GM19324 (cell line): ENCODE results near the gene TM4SF20.
A peak's percentile ranks its signal among the peaks of the same experiment; 100 is the strongest.
"Not testable (repeated sequence)": the region's sequence is repeated elsewhere in the genome, so short reads cannot be mapped to it uniquely, and the experiment has no call there.

Source experiments
- ATAC-seq: cut with Tn5 transposase; IDR thresholded peaks from one replicate; pipeline ENCODE4 v1.9.1; 2021; ENCODE audit warnings: mild to moderate bottlenecking, moderate library complexity; ENCODE audit not compliant: unreplicated experiment, low FRiP score

The TM4SF20 gene

GRCh38 chr2:227401550-227401949, 22.4 kb upstream of the TM4SF20 start:
- ATAC-seq: no peak

GRCh38 chr2:227398684-227399670, 19.9 kb upstream of the TM4SF20 start:
- no peak for ATAC-seq

DNA sequence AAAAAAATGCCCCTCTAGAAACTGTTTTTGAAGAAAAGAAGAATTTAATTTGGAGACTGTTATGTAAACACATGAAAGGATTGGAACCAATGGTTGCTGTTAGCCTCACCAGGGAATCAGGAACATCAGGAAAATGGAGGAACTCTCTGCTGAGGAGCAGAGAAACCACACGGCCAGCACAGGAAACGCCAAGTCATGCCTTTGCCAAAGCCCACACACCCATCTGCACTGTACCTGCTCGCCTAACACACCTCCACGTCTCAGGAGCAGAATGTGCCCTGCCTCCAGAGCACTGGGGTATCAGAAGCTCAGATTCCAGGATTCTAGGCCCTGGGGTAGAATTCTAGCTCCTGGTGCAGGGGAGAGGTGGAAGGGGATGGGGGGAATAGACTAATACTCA, 18.5 kb upstream of the TM4SF20 start:
- ATAC-seq: no peak

- ATAC-seq: no peak
Measured at GRCh38 chr2:227395556-227395955, 16.4 kb upstream of the TM4SF20 start.

DNA sequence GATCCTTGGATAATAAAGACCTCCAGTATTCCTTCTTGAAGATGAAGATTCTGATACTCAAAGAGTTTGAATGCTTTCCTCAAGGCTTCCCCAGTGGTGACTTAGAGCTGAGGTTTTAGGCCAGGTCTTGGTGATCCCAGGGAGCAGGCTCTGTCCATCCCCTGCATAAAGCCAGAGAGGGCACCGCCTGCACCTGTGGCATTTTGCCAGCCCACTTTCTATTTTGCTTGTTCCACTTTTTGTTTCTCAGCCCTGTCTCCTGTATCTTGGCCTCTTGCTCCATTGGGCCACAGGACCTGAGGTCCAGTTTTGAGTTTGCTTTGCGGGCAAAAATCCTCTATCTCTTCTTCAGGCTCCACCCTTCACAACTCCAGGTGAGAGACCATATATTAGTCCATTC, 15.3 kb upstream of the TM4SF20 start:
- ATAC-seq: peak; percentile 81

- no peak for ATAC-seq
Measured at GRCh38 chr2:227390468-227391256, 11.6 kb upstream of the TM4SF20 start.

GRCh38 chr2:227389661-227390060, 10.6 kb upstream of the TM4SF20 start:
- no peak for ATAC-seq

- ATAC-seq: no peak
Measured at GRCh38 chr2:227389231-227389630, 10.1 kb upstream of the TM4SF20 start.

DNA sequence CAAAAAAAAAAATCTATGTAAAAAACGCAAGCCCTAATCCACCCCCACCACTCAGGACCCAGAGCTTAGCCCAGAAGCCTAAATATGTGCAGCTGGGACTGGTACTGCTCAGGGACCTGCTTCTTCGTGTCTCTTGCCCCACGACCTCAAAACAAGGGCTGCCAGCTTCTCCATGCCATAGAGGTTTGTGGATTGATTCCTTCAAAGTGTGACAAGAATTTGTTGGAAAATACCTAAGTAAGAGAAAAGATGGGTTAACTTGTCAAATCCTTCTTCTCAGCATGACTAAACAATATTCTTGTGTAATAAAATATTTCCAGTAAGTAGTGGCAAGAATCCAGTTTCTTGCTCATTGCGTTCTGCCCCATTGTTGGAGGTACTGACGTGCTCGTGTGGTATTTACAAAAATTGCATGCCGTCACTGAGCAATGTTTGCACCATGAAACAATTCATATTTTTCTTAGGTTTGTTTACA, 9.5 kb upstream of the TM4SF20 start:
- ATAC-seq: no peak

DNA sequence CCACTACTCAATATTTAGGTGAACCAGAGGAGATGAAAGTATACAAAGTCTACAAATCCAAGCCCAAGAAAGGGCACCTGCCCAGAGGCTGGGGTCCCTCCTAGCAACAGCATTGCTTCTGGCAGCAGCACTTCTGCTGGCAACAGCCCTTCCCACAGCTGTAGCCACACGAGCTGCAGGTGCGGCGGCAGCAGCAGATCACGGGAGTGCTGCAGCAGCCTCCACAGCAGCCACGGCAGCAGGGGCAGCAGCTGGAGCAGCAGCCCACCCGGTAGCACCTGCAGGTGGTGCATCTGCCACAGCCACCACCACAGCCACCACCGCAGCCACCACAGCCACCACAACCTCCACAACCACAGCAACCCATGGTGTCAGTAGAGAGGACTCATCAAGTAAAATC, 8.5 kb upstream of the TM4SF20 start, which contains the start of gene SCYGR1:
Gene SCYGR1 (minus strand): TSS at position 367 of the 400 bp plus-strand sequence. CDS start 0 bp downstream, at position 367.
- ATAC-seq: not testable (repeated sequence)

- ATAC-seq: no peak
Measured at GRCh38 chr2:227386630-227387029, 7.5 kb upstream of the TM4SF20 start.

GRCh38 chr2:227383686-227384085, 4.6 kb upstream of the TM4SF20 start:
- no peak for ATAC-seq

- ATAC-seq: not testable (repeated sequence)
Measured at GRCh38 chr2:227382241-227382835, 3.2 kb upstream of the TM4SF20 start.

DNA sequence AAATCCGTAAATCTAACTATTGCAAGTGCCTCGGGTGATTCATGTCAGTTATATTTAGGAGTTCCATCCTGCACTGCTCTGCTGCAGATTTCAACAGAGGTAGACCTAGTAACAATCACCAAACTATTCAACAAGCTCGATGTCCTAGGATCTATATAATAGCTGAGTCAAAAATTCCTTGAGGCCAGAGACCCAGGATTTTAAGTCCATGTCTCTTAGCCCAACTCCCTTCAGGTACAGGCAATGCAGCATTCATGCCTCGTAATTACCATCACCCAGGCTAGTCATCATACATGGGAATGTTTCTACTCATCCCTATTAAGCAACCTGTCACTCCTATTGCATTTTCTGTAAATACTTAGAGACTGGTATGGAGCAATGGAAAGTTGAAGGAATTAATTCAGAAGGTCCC, 729 bp downstream of the TM4SF20 start:
- no peak for ATAC-seq

- no peak for ATAC-seq
Measured at GRCh38 chr2:227377467-227378351, 1.4 kb downstream of the TM4SF20 start.

DNA sequence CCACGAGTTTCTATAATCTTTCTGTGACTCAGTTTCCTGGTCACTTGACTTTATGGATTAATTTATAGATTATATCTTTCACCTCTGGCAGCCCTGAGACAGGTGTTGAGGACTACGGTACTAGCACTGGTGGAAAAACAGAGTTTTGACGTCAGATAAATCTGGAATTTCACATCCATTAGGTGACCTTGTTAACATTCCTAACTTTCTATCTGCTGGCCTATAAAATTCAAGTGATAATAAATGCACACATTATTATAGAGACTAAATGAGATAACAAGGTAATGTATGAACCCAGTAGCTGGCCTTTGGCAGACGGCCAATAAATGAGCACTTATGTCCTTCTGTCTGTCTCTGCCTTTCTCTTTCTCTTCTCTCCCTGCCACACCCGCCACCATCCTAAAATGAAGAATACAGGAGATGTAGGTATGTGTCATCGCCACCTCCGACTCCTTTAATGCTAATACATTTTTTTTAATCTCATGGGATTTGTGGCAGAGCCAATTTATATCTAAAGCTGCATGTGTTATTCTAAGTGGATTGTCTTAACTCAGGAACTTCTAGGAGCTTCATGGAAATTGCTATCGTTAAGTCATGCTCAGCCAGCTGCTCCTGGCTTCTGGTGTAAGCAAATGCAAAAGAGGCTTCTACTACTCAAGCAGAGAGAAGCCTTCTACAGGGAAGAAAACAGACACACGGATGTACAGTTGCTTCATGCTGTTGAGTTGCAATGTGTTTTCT, 2.3 kb downstream of the TM4SF20 start:
- ATAC-seq: no peak

DNA sequence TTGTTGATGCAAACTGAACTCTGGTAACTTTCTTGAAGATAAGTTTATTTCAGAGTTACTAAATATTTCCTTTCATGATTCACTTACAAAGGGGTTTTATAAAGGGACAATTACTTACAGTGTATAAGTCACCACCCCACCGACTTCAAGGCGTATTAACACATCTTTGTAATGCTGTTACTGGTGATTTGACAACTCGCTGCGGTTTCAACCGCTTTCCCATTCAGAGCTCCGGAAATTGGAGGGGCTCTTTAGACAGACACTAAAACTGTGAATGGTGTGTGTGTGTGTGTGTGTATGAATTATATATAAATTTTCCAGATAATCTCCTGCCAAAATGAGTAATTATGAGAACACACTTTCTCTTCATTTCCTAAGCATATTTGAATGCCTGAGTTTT, 4.9 kb downstream of the TM4SF20 start:
- no peak for ATAC-seq

DNA sequence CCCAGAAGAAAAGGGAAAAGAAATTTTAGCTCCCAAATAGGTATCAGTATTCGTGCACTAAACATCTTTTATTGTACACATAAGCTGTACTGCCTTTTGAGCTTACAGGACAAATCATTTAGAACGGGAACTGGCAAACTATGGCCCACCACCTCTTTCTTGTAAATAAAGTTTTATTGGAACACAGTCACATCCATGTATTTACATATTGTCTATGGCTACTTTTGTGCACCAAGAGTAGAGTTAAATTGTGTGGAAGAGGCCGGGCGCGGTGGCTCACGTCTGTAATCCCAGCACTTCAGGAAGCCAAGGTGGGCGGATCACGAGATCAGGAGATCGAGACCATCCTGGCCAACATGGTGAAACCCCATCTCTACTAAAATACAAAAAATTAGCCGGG, 5.7 kb downstream of the TM4SF20 start:
- no peak for ATAC-seq

DNA sequence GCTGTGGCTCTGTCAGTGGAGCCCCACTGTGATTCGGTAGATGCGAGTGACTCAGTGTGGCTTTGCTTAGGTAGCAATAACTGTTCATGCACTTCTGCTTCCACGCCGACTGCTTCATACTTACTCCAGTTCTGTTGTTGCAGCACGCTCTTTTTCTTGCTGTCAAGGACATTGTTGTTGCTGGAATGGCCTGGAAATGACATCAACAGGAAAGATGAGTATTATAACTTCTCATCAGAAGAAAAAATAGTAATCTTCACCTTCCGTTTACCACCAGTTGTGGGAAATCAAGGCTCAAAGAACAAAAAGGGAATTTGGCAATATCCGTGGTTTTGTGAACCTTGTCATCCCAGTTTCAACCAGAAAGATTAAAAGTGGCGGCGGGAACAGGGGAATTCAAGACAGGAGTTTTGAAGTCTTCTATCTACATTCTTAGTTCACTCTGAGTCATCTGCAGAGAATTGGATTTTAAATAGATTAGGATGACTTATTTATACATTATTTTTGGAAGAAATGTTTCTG, 8.3 kb downstream of the TM4SF20 start:
- no peak for ATAC-seq
